ENCODE results near the gene TMEM120B.
"Not testable (repeated sequence)": the region's sequence is repeated elsewhere in the genome, so short reads cannot be mapped to it uniquely, and the experiment has no call there.

Gene TMEM120B

DNA sequence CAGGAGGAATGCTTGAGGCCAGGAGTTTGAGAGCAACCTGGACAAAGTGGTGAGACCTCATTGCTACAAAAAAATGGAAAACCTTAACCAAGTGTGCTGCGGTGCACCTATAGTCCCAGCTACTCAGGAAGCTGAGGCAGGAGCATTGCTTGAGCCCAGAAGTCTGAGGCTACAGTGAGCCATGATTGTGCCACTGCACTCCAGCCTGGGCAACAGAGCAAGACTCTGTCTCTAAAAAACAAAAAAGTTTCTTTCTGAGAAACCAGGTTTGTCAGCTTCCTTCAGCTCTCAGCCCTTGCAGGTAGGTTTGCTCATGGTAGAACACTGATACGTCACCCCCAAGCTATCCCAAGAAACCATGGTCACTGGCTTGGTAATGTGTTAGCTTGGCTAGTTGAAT is 23.1 kb upstream of the TMEM120B start:
- Histone ChIP-seq H3K27ac (ENCODE audit: low read length) (no peak overlapping the region), H3K9ac (ENCODE audit: low read length) (no peak overlapping the region), H3K4me1 (ENCODE audit: low read length) (no peaks in the 10 kb centered on the region), H4K20me1 (ENCODE audit: insufficient read depth, low read length) (no peaks in the 10 kb centered on the region), H3F3A (ENCODE audit: insufficient read depth, low read length) (no peaks in the 10 kb centered on the region), H3K27me3 (replicated peaks; ENCODE audit: insufficient read depth, low read length) (no peaks in the 10 kb centered on the region), H3K79me2 (ENCODE audit: low read length) (no peaks in the 10 kb centered on the region), H3K9me3 (replicated peaks; ENCODE audit: insufficient read depth, low read length) (no peaks in the 10 kb centered on the region), H3K4me2 (ENCODE audit: low read depth, low read length) (no peak overlapping the region), H3K4me3 (ENCODE audit: low read length) (no peak overlapping the region), H2AFZ (ENCODE audit: low read length) (no peak overlapping the region), H3K9me2 (replicated peaks; ENCODE audit: insufficient read depth, low read length) (no peaks in the 10 kb centered on the region), H3K36me3 (replicated peaks; ENCODE audit: insufficient read depth, low read length) (no peaks in the 10 kb centered on the region)
- DNase-seq, result no peak
- TF ChIP-seq EZH2 (optimal IDR thresholded peaks at IDR 0.05; ENCODE audit: low read depth, low read length) (no peak), EZH2phosphoT487 (IDR thresholded peaks at IDR 0.05; ENCODE audit: low read length) (no peak)
- TF ChIP-seq, protein P1, sequence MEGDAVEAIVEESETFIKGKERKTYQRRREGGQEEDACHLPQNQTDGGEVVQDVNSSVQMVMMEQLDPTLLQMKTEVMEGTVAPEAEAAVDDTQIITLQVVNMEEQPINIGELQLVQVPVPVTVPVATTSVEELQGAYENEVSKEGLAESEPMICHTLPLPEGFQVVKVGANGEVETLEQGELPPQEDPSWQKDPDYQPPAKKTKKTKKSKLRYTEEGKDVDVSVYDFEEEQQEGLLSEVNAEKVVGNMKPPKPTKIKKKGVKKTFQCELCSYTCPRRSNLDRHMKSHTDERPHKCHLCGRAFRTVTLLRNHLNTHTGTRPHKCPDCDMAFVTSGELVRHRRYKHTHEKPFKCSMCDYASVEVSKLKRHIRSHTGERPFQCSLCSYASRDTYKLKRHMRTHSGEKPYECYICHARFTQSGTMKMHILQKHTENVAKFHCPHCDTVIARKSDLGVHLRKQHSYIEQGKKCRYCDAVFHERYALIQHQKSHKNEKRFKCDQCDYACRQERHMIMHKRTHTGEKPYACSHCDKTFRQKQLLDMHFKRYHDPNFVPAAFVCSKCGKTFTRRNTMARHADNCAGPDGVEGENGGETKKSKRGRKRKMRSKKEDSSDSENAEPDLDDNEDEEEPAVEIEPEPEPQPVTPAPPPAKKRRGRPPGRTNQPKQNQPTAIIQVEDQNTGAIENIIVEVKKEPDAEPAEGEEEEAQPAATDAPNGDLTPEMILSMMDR (IDR thresholded peaks at IDR 0.05; ENCODE audit: low read length), result no peak

- not testable (repeated sequence) for DNase-seq; H3F3A ChIP-seq (ENCODE audit: insufficient read depth, low read length)
These were observed 19.8 kb upstream of the TMEM120B start for GRCh38 chr12:121692744-121693143.

GRCh38 chr12:121693155-121693687 is 19.3 kb upstream of the TMEM120B start:
- Histone ChIP-seq H3K9me3 (replicated peaks; ENCODE audit: insufficient read depth, low read length) (no peaks in the 10 kb centered on the region), H3K4me1 (ENCODE audit: low read length) (no peaks in the 10 kb centered on the region), H3K4me3 (ENCODE audit: low read length) (no peak overlapping the region), H3K36me3 (replicated peaks; ENCODE audit: insufficient read depth, low read length) (no peaks in the 10 kb centered on the region), H4K20me1 (ENCODE audit: insufficient read depth, low read length) (no peaks in the 10 kb centered on the region), H2AFZ (ENCODE audit: low read length) (no peak overlapping the region), H3K27me3 (replicated peaks; ENCODE audit: insufficient read depth, low read length) (no peaks in the 10 kb centered on the region), H3K4me2 (ENCODE audit: low read depth, low read length) (no peak overlapping the region), H3K27ac (ENCODE audit: low read length) (no peak overlapping the region), H3K79me2 (ENCODE audit: low read length) (no peaks in the 10 kb centered on the region), H3F3A (ENCODE audit: insufficient read depth, low read length) (no peaks in the 10 kb centered on the region), H3K9me2 (replicated peaks; ENCODE audit: insufficient read depth, low read length) (no peaks in the 10 kb centered on the region), H3K9ac (ENCODE audit: low read length) (no peak overlapping the region)
- TF ChIP-seq EZH2phosphoT487 (IDR thresholded peaks at IDR 0.05; ENCODE audit: low read length), result no peak
- TF ChIP-seq, protein P1 (IDR thresholded peaks at IDR 0.05; ENCODE audit: low read length), result no peak
- TF ChIP-seq EZH2 (optimal IDR thresholded peaks at IDR 0.05; ENCODE audit: low read depth, low read length), result no peak
- no peak for DNase-seq

More at GRCh38 chr12:121692744-121693143, 19.8 kb upstream of the TMEM120B start:
- not testable (repeated sequence) for H3K4me1 ChIP-seq (ENCODE audit: low read length); H3K36me3 ChIP-seq (replicated peaks; ENCODE audit: insufficient read depth, low read length); H3K9ac ChIP-seq (ENCODE audit: low read length); H3K79me2 ChIP-seq (ENCODE audit: low read length); H3K4me3 ChIP-seq (ENCODE audit: low read length); H3K9me2 ChIP-seq (replicated peaks; ENCODE audit: insufficient read depth, low read length); H3K27ac ChIP-seq (ENCODE audit: low read length); H3K27me3 ChIP-seq (replicated peaks; ENCODE audit: insufficient read depth, low read length); H3K4me2 ChIP-seq (ENCODE audit: low read depth, low read length); H3K9me3 ChIP-seq (replicated peaks; ENCODE audit: insufficient read depth, low read length); H2AFZ ChIP-seq (ENCODE audit: low read length); H4K20me1 ChIP-seq (ENCODE audit: insufficient read depth, low read length)

GRCh38 chr12:121697093-121697698 is 15.4 kb upstream of the TMEM120B start:
- H3K9me3 ChIP-seq (replicated peaks; ENCODE audit: insufficient read depth, low read length), result no peaks in the 10 kb centered on the region
- H3K27me3 ChIP-seq (replicated peaks; ENCODE audit: insufficient read depth, low read length), result no peaks in the 10 kb centered on the region
- H4K20me1 ChIP-seq (ENCODE audit: insufficient read depth, low read length), result no peaks in the 10 kb centered on the region
- no peaks in the 10 kb centered on the region for H3F3A ChIP-seq (ENCODE audit: insufficient read depth, low read length)
- peak overlapping the region; percentile 32; the same call in 1 of the 2 replicates for H3K4me2 ChIP-seq (ENCODE audit: low read depth, low read length)
- H3K9me2 ChIP-seq (replicated peaks; ENCODE audit: insufficient read depth, low read length), result no peaks in the 10 kb centered on the region
- H3K36me3 ChIP-seq (replicated peaks; ENCODE audit: insufficient read depth, low read length), result no peaks in the 10 kb centered on the region
- H3K79me2 ChIP-seq (ENCODE audit: low read length), result no peaks in the 10 kb centered on the region
- no peak overlapping the region for H2AFZ ChIP-seq (ENCODE audit: low read length)
- H3K4me3 ChIP-seq (ENCODE audit: low read length), result no peak overlapping the region
- DNase-seq, result peak; percentile 45
- H3K9ac ChIP-seq (ENCODE audit: low read length), result no peak overlapping the region
- no peak for TF ChIP-seq EZH2phosphoT487 (IDR thresholded peaks at IDR 0.05; ENCODE audit: low read length)
- TF ChIP-seq, protein P1 (IDR thresholded peaks at IDR 0.05; ENCODE audit: low read length), result peak; percentile 32; the same call in 1 of the 2 replicates
- no peaks in the 10 kb centered on the region for H3K4me1 ChIP-seq (ENCODE audit: low read length)
- H3K27ac ChIP-seq (ENCODE audit: low read length), result no peak overlapping the region

GRCh38 chr12:121697861-121698260 is 14.7 kb upstream of the TMEM120B start:
- not testable (repeated sequence) for H3F3A ChIP-seq (ENCODE audit: insufficient read depth, low read length); H3K27ac ChIP-seq (ENCODE audit: low read length)

More at GRCh38 chr12:121697861-121698260, 14.7 kb upstream of the TMEM120B start:
- H3K4me1 ChIP-seq (ENCODE audit: low read length); H3K4me3 ChIP-seq (ENCODE audit: low read length); H3K27me3 ChIP-seq (replicated peaks; ENCODE audit: insufficient read depth, low read length); H2AFZ ChIP-seq (ENCODE audit: low read length); H4K20me1 ChIP-seq (ENCODE audit: insufficient read depth, low read length); DNase-seq; H3K36me3 ChIP-seq (replicated peaks; ENCODE audit: insufficient read depth, low read length); H3K9me3 ChIP-seq (replicated peaks; ENCODE audit: insufficient read depth, low read length); H3K9ac ChIP-seq (ENCODE audit: low read length); H3K4me2 ChIP-seq (ENCODE audit: low read depth, low read length); H3K79me2 ChIP-seq (ENCODE audit: low read length); H3K9me2 ChIP-seq (replicated peaks; ENCODE audit: insufficient read depth, low read length): not testable (repeated sequence)
